Activated CD8-positive, alpha-beta memory T cell treated with anti-CD3 and anti-CD28 coated beads, Interleukin-2, amount 10 ng/mL, durations not matched to agents 7 days and 5 days (primary cell): ENCODE measurements around the gene IL20RB. TPM values are rescaled to one million over a fixed set of nuclear protein-coding genes. Genes with fewer than 3 reads are reported as not detected.

Source experiments
- ATAC-seq: fragments of 150-1000 bp; cut with Tn5 transposase; one replicate; pipeline ENCODE4 v1.10.0; 2021; ENCODE audit warnings: moderate library complexity
- CTCF ChIA-PET: fragments of 350-600 bp; sonication (Branson Sonifier 250); formaldehyde crosslinking; loops from one replicate; lab custom pipeline; 2021; ENCODE audit warnings: antibody characterized with exemption; lab: Charles Lee
- DNase-seq: peaks from one replicate; pipeline ENCODE4 v3.0.0-alpha.2; 2020
- H3K27ac Mint-ChIP-seq: one replicate; pipeline ENCODE4 v1.8.0; 2021; ENCODE audit warnings: mild to moderate bottlenecking, mixed read lengths
- H3K27me3 Mint-ChIP-seq: one replicate; pipeline ENCODE4 v1.8.0; 2021; ENCODE audit warnings: mixed read lengths
- H3K36me3 Mint-ChIP-seq: one replicate; pipeline ENCODE4 v1.8.0; 2021; ENCODE audit warnings: mild to moderate bottlenecking, mixed read lengths
- H3K4me1 Mint-ChIP-seq: one replicate; pipeline ENCODE4 v1.8.0; 2021; ENCODE audit warnings: mixed read lengths
- H3K4me3 Mint-ChIP-seq: one replicate; pipeline ENCODE4 v1.8.0; 2021; ENCODE audit warnings: mild to moderate bottlenecking, moderate library complexity, mixed read lengths
- H3K9me3 Mint-ChIP-seq: one replicate; pipeline ENCODE4 v1.8.0; 2022; ENCODE audit warnings: low read depth, mixed read lengths
- total RNA-seq, 2 experiments: library from RNA; stranded (reverse); gene quantifications; one replicate each; pipeline ENCODE4 v1.2.3, GENCODE V29; 2021

IL20RB gene
- total RNA-seq = 1 to 10 TPM; 1.5 to 1.7 TPM

- Mint-ChIP-seq H3K4me3 (no peak within 1 kb of the TSS), H3K27ac (no peak within 1 kb of the TSS), H3K36me3 (peaks cover 8% of the 10 kb centered on the region), H3K27me3 (no peaks in the 10 kb centered on the region), H3K4me1 (peaks cover 14% of the 10 kb centered on the region), H3K9me3 (peaks cover 1% of the 10 kb centered on the region)
- no peak for DNase-seq
- CTCF ChIA-PET = interaction anchor here (1.8 kb wide), 1 partner anchor 56 kb away, joined by 4 read pairs; no protein-coding TSS in a partner anchor
- no peak for ATAC-seq
Observed at GRCh38 chr3:136957751-136958288, at the start of gene IL20RB. TSS of gene IL20RB (plus strand) at chr3:136957983. CDS start at chr3:136958114, 131 bp downstream.

GRCh38 chr3:136908297-136908696, 49.5 kb upstream of the IL20RB start:
- Mint-ChIP-seq H3K36me3 (peaks cover 45% of the 10 kb centered on the region), H3K9me3 (peaks cover 10% of the 10 kb centered on the region), H3K27ac (no peak overlapping the region), H3K27me3 (no peaks in the 10 kb centered on the region), H3K4me1 (peaks cover 48% of the 10 kb centered on the region), H3K4me3 (no peak overlapping the region)
- ATAC-seq (no peak), DNase-seq (no peak)
- CTCF ChIA-PET = no interaction called here

GRCh38 chr3:136909187-136909586, 48.6 kb upstream of the IL20RB start:
- DNase-seq (no peak), ATAC-seq (no peak)
- Mint-ChIP-seq H3K4me3 (no peak overlapping the region), H3K27me3 (no peaks in the 10 kb centered on the region), H3K4me1 (peaks cover 48% of the 10 kb centered on the region), H3K9me3 (peaks cover 10% of the 10 kb centered on the region), H3K36me3 (peaks cover 44% of the 10 kb centered on the region), H3K27ac (peak overlapping the region; percentile 4)
- CTCF ChIA-PET = interaction anchor here (0.5 to 1.5 kb wide), 3 partner anchors 9 to 69 kb away, joined by 3 to 6 read pairs (median 5); no protein-coding TSS in a partner anchor

GRCh38 chr3:136910697-136911096, 47.1 kb upstream of the IL20RB start:
- Mint-ChIP-seq H3K27me3 (no peaks in the 10 kb centered on the region), H3K4me3 (no peak overlapping the region), H3K9me3 (peaks cover 8% of the 10 kb centered on the region), H3K27ac (no peak overlapping the region), H3K4me1 (peaks cover 49% of the 10 kb centered on the region), H3K36me3 (peaks cover 42% of the 10 kb centered on the region)
- DNase-seq = no peak
- CTCF ChIA-PET = interaction anchor here (1.1 to 1.5 kb wide), 2 partner anchors 12 to 103 kb away, joined by 3 to 6 read pairs; no protein-coding TSS in a partner anchor
- ATAC-seq = no peak

- H3K9me3 Mint-ChIP-seq = peaks cover 8% of the 10 kb centered on the region
- H3K4me1 Mint-ChIP-seq = peaks cover 48% of the 10 kb centered on the region
- no peaks in the 10 kb centered on the region for H3K27me3 Mint-ChIP-seq
- CTCF ChIA-PET = interaction anchor here (1.0 to 1.7 kb wide), 2 partner anchors 10 to 101 kb away, joined by 3 to 4 read pairs; no protein-coding TSS in a partner anchor
- peaks cover 48% of the 10 kb centered on the region for H3K36me3 Mint-ChIP-seq
- no peak for DNase-seq
- peak overlapping the region; percentile 32 for H3K27ac Mint-ChIP-seq
- H3K4me3 Mint-ChIP-seq = no peak overlapping the region
- no peak for ATAC-seq
Observed at GRCh38 chr3:136913168-136913567, 44.6 kb upstream of the IL20RB start.

GRCh38 chr3:136914739-136915138, 43.0 kb upstream of the IL20RB start:
- Mint-ChIP-seq H3K9me3 (peaks cover 8% of the 10 kb centered on the region), H3K4me3 (no peak overlapping the region), H3K36me3 (peaks cover 52% of the 10 kb centered on the region), H3K27me3 (no peaks in the 10 kb centered on the region), H3K27ac (no peak overlapping the region), H3K4me1 (peaks cover 45% of the 10 kb centered on the region)
- CTCF ChIA-PET = no interaction called here
- DNase-seq = no peak
- ATAC-seq = no peak

- CTCF ChIA-PET = no interaction called here
- peaks cover 49% of the 10 kb centered on the region for H3K36me3 Mint-ChIP-seq
- H3K27me3 Mint-ChIP-seq = no peaks in the 10 kb centered on the region
- ATAC-seq = no peak
- peaks cover 8% of the 10 kb centered on the region for H3K9me3 Mint-ChIP-seq
- no peak overlapping the region for H3K27ac Mint-ChIP-seq
- DNase-seq = no peak
- H3K4me1 Mint-ChIP-seq = peaks cover 56% of the 10 kb centered on the region
- H3K4me3 Mint-ChIP-seq = no peak overlapping the region
Observed at GRCh38 chr3:136916223-136916622, 41.6 kb upstream of the IL20RB start.

- CTCF ChIA-PET = interaction anchor here (1.2 kb wide), 3 partner anchors 58 to 167 kb away, joined by 3 to 12 read pairs (median 4); partner anchors contain the start of genes NCK1 and STAG1
- H3K27ac Mint-ChIP-seq = peak overlapping the region; percentile 90
- peaks cover 67% of the 10 kb centered on the region for H3K4me1 Mint-ChIP-seq
- peak overlapping the region; percentile 50 for H3K4me3 Mint-ChIP-seq
- H3K9me3 Mint-ChIP-seq = no peaks in the 10 kb centered on the region
- no peak for DNase-seq
- ATAC-seq = peak; percentile 80
- H3K27me3 Mint-ChIP-seq = no peaks in the 10 kb centered on the region
- peaks cover 28% of the 10 kb centered on the region for H3K36me3 Mint-ChIP-seq
Observed at GRCh38 chr3:136919799-136920580, 37.8 kb upstream of the IL20RB start.

GRCh38 chr3:136920904-136921611, 36.7 kb upstream of the IL20RB start:
- Mint-ChIP-seq H3K4me1 (peaks cover 64% of the 10 kb centered on the region), H3K27ac (peak overlapping the region; percentile 93), H3K4me3 (peak overlapping the region; percentile 75), H3K27me3 (no peaks in the 10 kb centered on the region), H3K36me3 (peaks cover 21% of the 10 kb centered on the region), H3K9me3 (no peaks in the 10 kb centered on the region)
- peak; percentile 77 for ATAC-seq
- CTCF ChIA-PET = no interaction called here
- no peak for DNase-seq

GRCh38 chr3:136925425-136926190, 32.2 kb upstream of the IL20RB start:
- Mint-ChIP-seq H3K27ac (no peak overlapping the region), H3K4me1 (peaks cover 41% of the 10 kb centered on the region)

GRCh38 chr3:136928240-136928639, 29.5 kb upstream of the IL20RB start:
- no peak overlapping the region for H3K4me3 Mint-ChIP-seq
- DNase-seq (no peak), ATAC-seq (no peak)
- no peaks in the 10 kb centered on the region for H3K9me3 Mint-ChIP-seq
- CTCF ChIA-PET = no interaction called here
- H3K27me3 Mint-ChIP-seq = no peaks in the 10 kb centered on the region
- H3K4me1 Mint-ChIP-seq = peaks cover 35% of the 10 kb centered on the region
- H3K27ac Mint-ChIP-seq = no peak overlapping the region
- H3K36me3 Mint-ChIP-seq = peaks cover 35% of the 10 kb centered on the region

More at GRCh38 chr3:136925425-136926190, 32.2 kb upstream of the IL20RB start:
- no peak overlapping the region for H3K4me3 Mint-ChIP-seq
- no peaks in the 10 kb centered on the region for H3K27me3 Mint-ChIP-seq
- H3K9me3 Mint-ChIP-seq = no peaks in the 10 kb centered on the region
- H3K36me3 Mint-ChIP-seq = peaks cover 31% of the 10 kb centered on the region
- CTCF ChIA-PET = interaction anchor here (1.0 kb wide), 1 partner anchor 64 kb away, joined by 3 read pairs; the partner anchor contains the start of gene NCK1
- ATAC-seq (no peak), DNase-seq (no peak)

GRCh38 chr3:136929977-136930670, 27.7 kb upstream of the IL20RB start:
- Mint-ChIP-seq H3K9me3 (no peaks in the 10 kb centered on the region), H3K27ac (no peak overlapping the region), H3K27me3 (no peaks in the 10 kb centered on the region), H3K4me3 (no peak overlapping the region), H3K4me1 (peaks cover 32% of the 10 kb centered on the region), H3K36me3 (peaks cover 44% of the 10 kb centered on the region)
- CTCF ChIA-PET = interaction anchor here (1.3 kb wide), 1 partner anchor 69 kb away, joined by 3 read pairs; the partner anchor contains the start of gene NCK1
- DNase-seq (no peak), ATAC-seq (no peak)
